ENCODE measurements around the gene CNMD. TPM values are rescaled to one million over a fixed set of nuclear protein-coding genes. Genes with fewer than 3 reads are reported as not detected.
"Not testable (repeated sequence)": the region's sequence is repeated elsewhere in the genome, so short reads cannot be mapped to it uniquely, and the experiment has no call there.

Gene CNMD
- total RNA-seq, 2 donors from 2014 or later = 0.78 TPM; not detected in 1

DNA sequence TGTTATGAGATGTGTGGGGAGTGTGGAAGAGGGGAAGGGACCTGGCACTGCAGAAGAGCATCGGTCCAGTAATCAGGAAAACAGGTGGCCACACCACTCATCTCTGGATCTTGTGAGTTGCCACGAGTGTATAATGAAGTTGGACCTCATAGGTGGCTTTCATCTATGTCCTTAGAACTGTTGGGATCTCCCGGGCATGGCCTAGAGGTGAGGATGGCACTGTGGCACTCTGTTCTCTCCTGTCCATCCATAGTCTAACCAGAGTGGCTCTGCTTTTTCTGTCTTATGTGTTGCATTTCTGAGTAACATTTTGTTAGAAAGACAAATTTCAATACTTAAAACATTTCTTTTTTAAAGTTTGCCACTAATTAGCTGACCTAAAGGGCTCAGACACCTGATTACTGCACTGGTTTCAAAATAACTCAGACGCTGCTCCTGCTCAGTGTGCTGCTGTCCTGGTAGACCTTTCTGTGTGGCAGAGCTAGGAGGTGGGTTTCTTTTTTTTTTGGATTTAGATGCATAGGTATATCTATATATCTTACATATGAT is 5.5 kb downstream of the CNMD start:
- ATAC-seq (no peak), DNase-seq (no peak)
- Histone ChIP-seq H3K27me3 (peaks cover 0 to 9% of the 10 kb centered on the region in 2 donors), H3K9me3 (no peaks in the 10 kb centered on the region), H3K36me3 (replicated peaks in 1 of 2; ENCODE audit: insufficient read depth in 1 of 2, low read depth in 2 of 2) (no peaks in the 10 kb centered on the region), H3K4me3 (no peak overlapping the region), H3K4me1 (peaks cover 8% of the 10 kb centered on the region), H3K27ac (no peak overlapping the region)
- intact Hi-C loops (cut with DNase I) = no loop called here
- 56 to 61% methylated on average over 4 of the region's 4 CpGs for WGBS, 2 donors
- TF ChIP-seq POLR2A (IDR thresholded peaks at IDR 0.05) = no peak

DNA sequence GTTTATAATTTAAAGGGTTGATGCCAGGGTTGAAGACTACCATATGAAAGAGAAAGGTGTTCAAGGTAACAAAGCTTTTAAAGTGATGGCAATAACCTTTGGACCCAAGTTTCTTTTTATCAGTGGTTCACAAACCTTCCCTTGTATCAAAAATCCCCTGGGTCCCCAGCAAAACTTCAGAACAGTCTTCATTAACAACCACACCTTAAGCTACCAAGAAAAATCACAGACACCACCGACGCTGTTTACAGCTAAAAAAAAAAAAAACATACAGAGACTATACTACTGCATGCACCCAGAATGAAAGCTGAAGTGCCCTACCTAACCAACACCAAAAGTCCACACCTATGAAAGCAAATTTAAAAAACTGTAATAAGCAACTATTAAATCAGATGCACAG is 13.4 kb downstream of the CNMD start:
- Histone ChIP-seq H3K4me3 (no peak overlapping the region), H3K4me1 (no peaks in the 10 kb centered on the region), H3K36me3 (replicated peaks in 1 of 2; ENCODE audit: insufficient read depth in 1 of 2, low read depth in 2 of 2) (no peaks in the 10 kb centered on the region), H3K27me3 (no peaks in the 10 kb centered on the region), H3K27ac (no peak overlapping the region), H3K9me3 (no peaks in the 10 kb centered on the region)
- WGBS, 2 donors = 57 to 70% methylated on average over 2 of the region's 2 CpGs
- TF ChIP-seq CTCF (IDR thresholded peaks at IDR 0.05) (no peak), POLR2A (IDR thresholded peaks at IDR 0.05) (no peak)
- no peak for DNase-seq
- intact Hi-C loops (cut with DNase I) = no loop called here
- ATAC-seq = no peak

DNA sequence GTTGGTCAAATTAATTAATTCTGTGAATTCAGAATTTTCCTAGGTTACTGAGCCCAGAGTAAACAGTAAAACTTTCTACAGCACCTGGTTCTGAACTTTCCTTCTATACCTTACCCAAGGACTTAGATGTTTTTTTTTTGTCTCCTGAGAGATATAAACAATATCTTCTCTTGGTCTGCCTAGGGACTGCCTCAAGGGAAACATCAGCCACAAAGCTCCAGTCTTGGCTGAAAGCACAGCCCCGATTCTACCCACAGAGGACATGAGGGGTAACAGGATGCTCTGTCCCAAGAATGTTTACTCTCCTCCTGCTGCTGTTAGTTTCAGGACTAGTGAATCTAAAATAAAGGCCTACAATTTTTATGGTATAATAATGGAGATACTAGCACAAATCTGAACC is 14.3 kb downstream of the CNMD start:
- WGBS, 2 donors = 79 to 85% methylated on average over 1 of the region's 1 CpG
- ATAC-seq (no peak), DNase-seq (no peak)
- H3K4me1 ChIP-seq = no peaks in the 10 kb centered on the region
- intact Hi-C loops (cut with DNase I) = no loop called here
- H3K36me3 ChIP-seq (replicated peaks in 1 of 2; ENCODE audit: insufficient read depth in 1 of 2, low read depth in 2 of 2) = no peaks in the 10 kb centered on the region
- H3K4me3 ChIP-seq = no peak overlapping the region
- H3K9me3 ChIP-seq = no peaks in the 10 kb centered on the region
- no peaks in the 10 kb centered on the region for H3K27me3 ChIP-seq
- H3K27ac ChIP-seq = no peak overlapping the region
- no peak for TF ChIP-seq POLR2A (IDR thresholded peaks at IDR 0.05)
- no peak for TF ChIP-seq CTCF (IDR thresholded peaks at IDR 0.05)

- no peaks in the 10 kb centered on the region for H3K27me3 ChIP-seq
Measured at GRCh38 chr13:52723181-52723580, 16.4 kb downstream of the CNMD start.

DNA sequence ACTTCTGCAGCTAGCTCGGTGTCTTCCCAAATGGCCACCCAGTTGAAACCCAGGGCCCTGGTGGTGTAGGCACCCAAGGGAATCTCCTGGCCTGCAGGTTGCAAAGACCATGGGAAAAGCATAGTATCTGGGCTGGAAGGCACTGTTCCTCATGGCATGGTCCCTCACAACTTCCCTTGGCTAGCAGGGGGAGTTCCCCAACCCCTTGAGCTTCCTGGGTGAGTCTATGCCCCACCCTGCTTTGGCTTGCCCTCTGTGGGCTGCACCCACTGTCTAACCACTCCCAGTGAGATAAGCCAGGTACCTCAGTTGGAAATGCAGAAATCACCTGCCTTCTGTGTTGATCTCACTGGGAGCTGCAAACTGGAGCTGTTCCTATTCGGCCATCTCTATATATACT is 18.3 kb downstream of the CNMD start:
- ATAC-seq; H3K9me3 ChIP-seq; H3K27me3 ChIP-seq; H3K4me3 ChIP-seq; H3K36me3 ChIP-seq (replicated peaks in 1 of 2; ENCODE audit: insufficient read depth in 1 of 2, low read depth in 2 of 2); intact Hi-C loops (cut with DNase I); H3K4me1 ChIP-seq; DNase-seq; H3K27ac ChIP-seq: not testable (repeated sequence)
- 74 to 76% methylated on average over 1 to 2 of the region's 2 CpGs for WGBS, 2 donors

More at GRCh38 chr13:52723181-52723580, 16.4 kb downstream of the CNMD start:
- Histone ChIP-seq H3K4me1 (no peaks in the 10 kb centered on the region), H3K4me3 (no peak overlapping the region), H3K27ac (no peak overlapping the region), H3K36me3 (replicated peaks in 1 of 2; ENCODE audit: insufficient read depth in 1 of 2, low read depth in 2 of 2) (no peaks in the 10 kb centered on the region), H3K9me3 (no peaks in the 10 kb centered on the region)
- intact Hi-C loops (cut with DNase I) = no loop called here
- ATAC-seq (no peak), DNase-seq (no peak)
- 58 to 65% methylated on average over 4 of the region's 4 CpGs for WGBS, 2 donors
- TF ChIP-seq POLR2A (IDR thresholded peaks at IDR 0.05) (no peak), CTCF (IDR thresholded peaks at IDR 0.05) (no peak)

- H3K27me3 ChIP-seq; DNase-seq; H3K4me3 ChIP-seq; H3K4me1 ChIP-seq; H3K36me3 ChIP-seq (replicated peaks in 1 of 2; ENCODE audit: insufficient read depth in 1 of 2, low read depth in 2 of 2); ATAC-seq; H3K9me3 ChIP-seq; H3K27ac ChIP-seq; intact Hi-C loops (cut with DNase I): not testable (repeated sequence)
- 75 to 100% methylated on average over 2 to 7 of the region's 7 CpGs for WGBS, 2 donors
Measured at GRCh38 chr13:52720904-52721303, 18.7 kb downstream of the CNMD start.
